ENCODE measurements around the gene CYB561D1. TPM values are rescaled to one million over a fixed set of nuclear protein-coding genes. Genes with fewer than 3 reads are reported as not detected.

Gene CYB561D1
- total RNA-seq, 1 experiment from 2014 or later: 11.7 TPM

DNA sequence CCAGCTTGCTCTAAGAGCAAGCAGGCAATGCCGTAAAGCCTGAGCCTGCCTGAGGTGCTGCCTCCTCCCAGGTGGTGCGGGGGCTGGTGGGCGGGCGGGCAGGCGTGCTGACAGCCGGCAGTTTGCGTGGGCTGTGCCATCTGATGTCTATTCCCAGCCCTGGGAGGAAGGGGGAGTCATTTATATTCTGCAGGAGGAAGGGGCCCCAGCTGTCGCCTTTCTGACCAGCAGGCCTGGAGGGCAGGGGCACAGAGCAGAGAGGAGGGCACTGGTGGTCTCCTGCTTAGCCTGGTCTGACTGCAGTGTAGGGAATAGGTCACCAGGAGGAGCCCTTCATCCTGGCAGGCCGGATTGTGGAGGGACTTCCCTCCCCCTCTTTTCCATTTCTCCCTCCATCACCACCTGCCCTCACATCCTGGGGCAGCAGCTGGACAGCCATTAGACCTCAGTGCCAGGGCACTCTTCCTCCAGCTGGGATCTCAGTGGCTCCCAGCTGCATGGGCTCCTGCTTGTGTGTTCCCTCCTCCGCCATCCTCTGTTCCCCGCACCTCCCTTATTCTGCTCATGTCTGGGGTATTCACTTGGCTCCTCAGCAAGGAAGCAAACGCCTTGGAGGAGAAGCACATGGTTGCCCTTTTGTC is 4.4 kb downstream of the CYB561D1 start:
- H3K4me1 ChIP-seq (replicated peaks; ENCODE audit: insufficient read depth): peaks cover 25% of the 10 kb centered on the region
- ChIA-PET CTCF (interaction anchor here (0.6 kb wide), 3 partner anchors 12 to 562 kb away, joined by 3 to 5 read pairs (median 3); partner anchors contain the start of gene STRIP1), POLR2A (ENCODE audit: unreplicated experiment) (interaction anchor here (0.7 kb wide), 1 partner anchor 229 kb away, joined by 15 read pairs; no protein-coding TSS in a partner anchor)
- H3K27me3 ChIP-seq (ENCODE audit: insufficient read depth, low read depth): no peaks in the 10 kb centered on the region
- no peaks in the 10 kb centered on the region for H3K9me2 ChIP-seq (ENCODE audit: insufficient read depth)
- H3K4me2 ChIP-seq: no peak overlapping the region
- DNase-seq: no peak
- no peak overlapping the region for H3K27ac ChIP-seq
- no peaks in the 10 kb centered on the region for H3K9me3 ChIP-seq (ENCODE audit: insufficient read depth, low read depth)
- H3F3A ChIP-seq (ENCODE audit: insufficient read depth, low read depth): peaks cover 35% of the 10 kb centered on the region; the same call in 1 of the 2 replicates
- H3K4me3 ChIP-seq: no peak overlapping the region
- H4K20me1 ChIP-seq (ENCODE audit: insufficient read depth): peaks cover 6% of the 10 kb centered on the region
- peak; percentile 58 for TF ChIP-seq CTCF (conservative IDR thresholded peaks at IDR 0.05)
- no peak for TF ChIP-seq EZH2 (IDR thresholded peaks at IDR 0.05; ENCODE audit: low read depth)
- intact Hi-C loops (cut with micrococcal nuclease; ENCODE audit: unreplicated experiment): loop anchor here (2.0 kb wide), 1 partner anchor 35 kb away; no protein-coding TSS in a partner anchor
- peaks cover 9% of the 10 kb centered on the region for H3K36me3 ChIP-seq (ENCODE audit: low read depth)
- H2AFZ ChIP-seq: no peak overlapping the region
- BruUV-seq (replicated peaks): no TSS peak
- peaks cover 22% of the 10 kb centered on the region for H3K79me2 ChIP-seq (ENCODE audit: low read depth)

GRCh38 chr1:109499081-109499480 is 5.2 kb downstream of the CYB561D1 start:
- intact Hi-C loops (cut with micrococcal nuclease; ENCODE audit: unreplicated experiment): loop anchor here (2.0 kb wide), 1 partner anchor 34 kb away; no protein-coding TSS in a partner anchor
- ChIA-PET CTCF (interaction anchor here (0.6 to 1.0 kb wide), 3 partner anchors 23 to 561 kb away, joined by 3 read pairs; partner anchors contain the start of gene STRIP1), POLR2A (ENCODE audit: unreplicated experiment) (no interaction called here)
- H3K4me2 ChIP-seq: 0 out of 2 replicates have a peak overlapping the region, but pooled peaks have one; percentile 13
- H3K9me3 ChIP-seq (ENCODE audit: insufficient read depth, low read depth): no peaks in the 10 kb centered on the region
- TF ChIP-seq CTCF (conservative IDR thresholded peaks at IDR 0.05): no peak
- no peak for TF ChIP-seq EZH2 (IDR thresholded peaks at IDR 0.05; ENCODE audit: low read depth)
- H4K20me1 ChIP-seq (ENCODE audit: insufficient read depth): peaks cover 6% of the 10 kb centered on the region
- H2AFZ ChIP-seq: no peak overlapping the region
- peaks cover 22% of the 10 kb centered on the region for H3K79me2 ChIP-seq (ENCODE audit: low read depth)
- H3K36me3 ChIP-seq (ENCODE audit: low read depth): peaks cover 9% of the 10 kb centered on the region
- peaks cover 21% of the 10 kb centered on the region for H3K4me1 ChIP-seq (replicated peaks; ENCODE audit: insufficient read depth)
- H3F3A ChIP-seq (ENCODE audit: insufficient read depth, low read depth): peaks cover 29% of the 10 kb centered on the region; the same call in 1 of the 2 replicates
- H3K9me2 ChIP-seq (ENCODE audit: insufficient read depth): no peaks in the 10 kb centered on the region
- no peak overlapping the region for H3K4me3 ChIP-seq
- no peak overlapping the region for H3K27ac ChIP-seq
- H3K27me3 ChIP-seq (ENCODE audit: insufficient read depth, low read depth): no peaks in the 10 kb centered on the region
- no TSS peak for BruUV-seq (replicated peaks)
- no peak for DNase-seq

GRCh38 chr1:109499661-109500536 is 6.0 kb downstream of the CYB561D1 start:
- Histone ChIP-seq H3K4me1 (replicated peaks; ENCODE audit: insufficient read depth) (peaks cover 17% of the 10 kb centered on the region), H3F3A (ENCODE audit: insufficient read depth, low read depth) (peaks cover 27% of the 10 kb centered on the region; the same call in 1 of the 2 replicates), H3K9me3 (ENCODE audit: insufficient read depth, low read depth) (no peaks in the 10 kb centered on the region), H2AFZ (no peak overlapping the region), H3K79me2 (ENCODE audit: low read depth) (peaks cover 16% of the 10 kb centered on the region), H3K27me3 (ENCODE audit: insufficient read depth, low read depth) (no peaks in the 10 kb centered on the region), H3K9me2 (ENCODE audit: insufficient read depth) (no peaks in the 10 kb centered on the region), H4K20me1 (ENCODE audit: insufficient read depth) (peaks cover 6% of the 10 kb centered on the region), H3K36me3 (ENCODE audit: low read depth) (peaks cover 9% of the 10 kb centered on the region), H3K4me3 (no peak overlapping the region), H3K27ac (no peak overlapping the region), H3K4me2 (peak overlapping the region; percentile 13; the same call in 1 of the 2 replicates)
- no TSS peak for BruUV-seq (replicated peaks)
- intact Hi-C loops (cut with micrococcal nuclease; ENCODE audit: unreplicated experiment): loop anchor here (2.0 kb wide), 1 partner anchor 33 kb away; no protein-coding TSS in a partner anchor
- ChIA-PET POLR2A (ENCODE audit: unreplicated experiment) (no interaction called here), CTCF (interaction anchor here (0.5 to 1.0 kb wide), 5 partner anchors 16 to 503 kb away, joined by 3 to 13 read pairs (median 5); no protein-coding TSS in a partner anchor)
- no peak for TF ChIP-seq EZH2 (IDR thresholded peaks at IDR 0.05; ENCODE audit: low read depth)
- TF ChIP-seq CTCF (conservative IDR thresholded peaks at IDR 0.05): peak; percentile 86
- DNase-seq: peak; percentile 51 to 69
